K562 (cell line): Measurements from ENCODE around the gene LMNA. TPM values are rescaled to one million over a fixed set of nuclear protein-coding genes. Genes with fewer than 3 reads are reported as not detected.

Experiments used
- CBX5 ChIP-seq: IDR thresholded peaks from 2 replicates; pipeline ENCODE4 v1.6.1; 2014; ENCODE audit warnings: low read depth, borderline replicate concordance
- FOSL1 ChIP-seq: fragments of 200-800 bp; sonication (Bioruptor generic); conservative IDR thresholded peaks from 2 replicates; pipeline ENCODE4 v1.6.1; 2016; ENCODE audit warnings: missing genetic modification characterization, missing compliant biosample characterization
- FOXP4 ChIP-seq: sonication (generic); formaldehyde crosslinking; IDR thresholded peaks from 2 replicates; pipeline ENCODE4 v1.8.0; 2022; ENCODE audit warnings: mild to moderate bottlenecking, missing genetic modification reagents, borderline replicate concordance
- GABPA ChIP-seq: fragments of 200-800 bp; sonication (Bioruptor generic); conservative IDR thresholded peaks from 2 replicates; pipeline ENCODE4 v1.6.1; 2016; ENCODE audit warnings: low read depth, missing genetic modification characterization, missing compliant biosample characterization
- KLF10 ChIP-seq: fragments of 250-450 bp; sonication (Bioruptor Pico); IDR thresholded peaks from 2 replicates; pipeline ENCODE4 v1.6.1; 2021; ENCODE audit warnings: matching md5 sums
- MEF2D ChIP-seq: conservative IDR thresholded peaks from 2 replicates; pipeline ENCODE4 v1.6.1; 2016; ENCODE audit warnings: low read depth, missing genetic modification characterization, missing compliant biosample characterization
- MTF1 ChIP-seq: fragments of 250-450 bp; sonication (Bioruptor Pico); IDR thresholded peaks from 2 replicates; pipeline ENCODE4 v1.9.0; 2021; ENCODE audit warnings: moderate library complexity, mild to moderate bottlenecking, inconsistent platforms, borderline replicate concordance
- NBN ChIP-seq: fragments of 450-650 bp; IDR thresholded peaks from 2 replicates; pipeline ENCODE4 v1.6.1; 2016; ENCODE audit warnings: low read depth, mild to moderate bottlenecking
- NFE2 ChIP-seq: IDR thresholded peaks from 2 replicates; pipeline ENCODE4 v1.6.1; 2014; ENCODE audit warnings: antibody characterized with exemption, low read depth
- NFXL1 ChIP-seq: fragments of 450-650 bp; formaldehyde crosslinking; IDR thresholded peaks from 2 replicates; pipeline ENCODE4 v1.4.0; 2021; ENCODE audit warnings: mild to moderate bottlenecking
- POLR2AphosphoS2 ChIP-seq: IDR thresholded peaks from 2 replicates; pipeline ENCODE4 v1.6.1; 2012; ENCODE audit warnings: low read length, improper control_type of control experiment
- PPARD ChIP-seq: fragments of 250-450 bp; sonication (Bioruptor Pico); IDR thresholded peaks from 2 replicates; pipeline ENCODE4 v1.8.0; 2022; ENCODE audit warnings: inconsistent platforms, mild to moderate bottlenecking, moderate library complexity
- PRMT5 ChIP-seq: sonication (generic); formaldehyde crosslinking; IDR thresholded peaks from 2 replicates; pipeline ENCODE4 v1.5.0; 2020; ENCODE audit warnings: missing genetic modification reagents
- RCOR1 ChIP-seq, 2 experiments: IDR thresholded peaks; 2 replicates each; pipeline ENCODE4 v1.6.1; 2012; ENCODE audit warnings: low read depth in 2 of 2, low read length in 2 of 2, borderline replicate concordance in 1 of 2, improper control_type of control experiment in 1 of 2
- SP1 ChIP-seq: sonication (generic); formaldehyde crosslinking; IDR thresholded peaks from 2 replicates; pipeline ENCODE4 v1.8.1; 2022; ENCODE audit warnings: mild to moderate bottlenecking, missing genetic modification reagents
- SRSF7 ChIP-seq: fragments of 200-400 bp; formaldehyde crosslinking; optimal IDR thresholded peaks from 2 replicates; pipeline ENCODE3; 2017; ENCODE audit warnings: mild to moderate bottlenecking, low read depth, low read length
- TBL1XR1 ChIP-seq, 2 experiments: IDR thresholded peaks; 2 replicates each; pipeline ENCODE4 v1.6.1; 2012; ENCODE audit warnings: improper control_type of control experiment in 2 of 2, low read length in 2 of 2, mild to moderate bottlenecking in 1 of 2
- TEAD1 ChIP-seq, 2 experiments: fragments of 450-650 bp in 1 of 2; sonication (generic) in 1 of 2; formaldehyde crosslinking; IDR thresholded peaks; 2 replicates each; pipeline versions ENCODE4 v1.4.0 to v1.8.0; 2020 to 2022; ENCODE audit warnings: mild to moderate bottlenecking in 2 of 2, missing genetic modification reagents in 1 of 2
- VEZF1 ChIP-seq: fragments of 200-800 bp; sonication (Bioruptor generic); IDR thresholded peaks from 2 replicates; pipeline ENCODE4 v1.6.1; 2017; ENCODE audit warnings: missing genetic modification characterization, missing compliant biosample characterization
- YY1 ChIP-seq, 3 experiments: IDR thresholded peaks; 2 replicates each; pipeline ENCODE4 v1.6.1; 2011; ENCODE audit warnings: low read length in 2 of 3, mild to moderate bottlenecking in 2 of 3, moderate library complexity in 2 of 3, borderline replicate concordance in 1 of 3, control low read depth in 1 of 3, low read depth in 1 of 3; ENCODE audit not compliant: insufficient read depth in 3 of 3, insufficient replicate concordance in 2 of 3, control insufficient read depth in 1 of 3, insufficient read length in 1 of 3; ENCODE audit errors: extremely low read depth in 1 of 3
- ZFX ChIP-seq: sonication (generic); formaldehyde crosslinking; IDR thresholded peaks from 2 replicates; pipeline ENCODE4 v1.8.0; 2022; ENCODE audit warnings: mild to moderate bottlenecking, missing genetic modification reagents, moderate library complexity
- ZKSCAN8 ChIP-seq: fragments of 200-800 bp; sonication (Bioruptor generic); IDR thresholded peaks from 2 replicates; pipeline ENCODE4 v1.6.1; 2016; ENCODE audit warnings: missing genetic modification characterization, missing compliant biosample characterization
- ZNF3 ChIP-seq: fragments of 250-450 bp; sonication (Bioruptor Pico); IDR thresholded peaks from 2 replicates; pipeline ENCODE4 v1.5.0; 2021; ENCODE audit warnings: mild to moderate bottlenecking, moderate library complexity
- ZNF717 ChIP-seq: fragments of 250-450 bp; sonication (Bioruptor Pico); IDR thresholded peaks from 2 replicates; pipeline ENCODE4 v1.5.0; 2021
- ZNF79 ChIP-seq: fragments of 250-450 bp; sonication (Bioruptor Pico); IDR thresholded peaks from 2 replicates; pipeline ENCODE4 v1.4.0; 2020; ENCODE audit warnings: low read depth, mild to moderate bottlenecking, moderate library complexity
- polyA plus RNA-seq, 8 experiments: library from polyadenylated mRNA; depleted of rRNA in 4 of 8; stranded (reverse) in 5 of 8; unstranded in 3 of 8; fragments of >200 nt; fragmentation: Nextera tagmentation in 2 of 8; fragmentation: Illumina TruSeq in 1 of 8; extraction: Ambion mirVana in 2 of 8; extraction: Trizol in 1 of 8; gene quantifications; 2 replicates each; pipeline versions ENCODE4 v1.2.1 to v1.2.3, GENCODE V29; 2011 to 2014; ENCODE audit warnings: inconsistent platforms in 1 of 8, missing spikeins in 1 of 8
- total RNA-seq, 7 experiments: library from RNA; depleted of rRNA in 6 of 7; stranded (reverse); fragments of >200 nt in 6 of 7; fragmentation: Illumina TruSeq in 2 of 7; extraction: Trizol in 2 of 7; gene quantifications; 2 replicates each; pipeline versions ENCODE4 v1.2.1 to v1.2.3, GENCODE V29; 2011 to 2021; ENCODE audit warnings: low replicate concordance in 1 of 7

LMNA gene
- total and polyA plus RNA-seq, 9 of the 15 experiments (the other 6 are each of a cell fraction or from before 2014, with no cell fraction given): 1.00 to 347 (median 88.2) TPM

- TF ChIP-seq TBL1XR1 (IDR thresholded peaks at IDR 0.05; ENCODE audit: low read length in 2 of 2) (no peak), NBN (no peak), POLR2AphosphoS2 (no peak), VEZF1 (peak; percentile 76), TEAD1 (CRISPR knock-in tag; IDR thresholded peaks at IDR 0.05) (peak in 1 of 2 experiments; percentile 44; a peak in 1 of 4 replicates), ZNF79 (CRISPR knock-in tag) (no peak), KLF10 (CRISPR knock-in tag) (no peak), ZFX (peak; percentile 50), SRSF7 (no peak), ZNF717 (CRISPR knock-in tag) (no peak), RCOR1 (IDR thresholded peaks at IDR 0.05; ENCODE audit: borderline replicate concordance in 1 of 2, low read depth in 2 of 2, low read length in 2 of 2) (peak in 1 of 2 experiments; percentile 60; a peak in 1 of 4 replicates), NFE2 (peak; percentile 62), FOSL1 (peak; percentile 89), MTF1 (CRISPR knock-in tag) (no peak), NFXL1 (no peak), PPARD (CRISPR knock-in tag) (no peak), CBX5 (0 out of 2 replicates have a peak, but pooled peaks have one; percentile 7), PRMT5 (CRISPR knock-in tag) (no peak), GABPA (tag) (no peak), ZNF3 (CRISPR knock-in tag) (no peak), MEF2D (tag) (0 out of 2 replicates have a peak, but pooled peaks have one; percentile 50), FOXP4 (CRISPR knock-in tag) (0 out of 2 replicates have a peak, but pooled peaks have one; percentile 79), YY1 (IDR thresholded peaks at IDR 0.05; ENCODE audit: borderline replicate concordance in 1 of 3, control insufficient read depth in 1 of 3, extremely low read depth in 1 of 3, insufficient read depth in 3 of 3, insufficient read length in 1 of 3, insufficient replicate concordance in 2 of 3, low read depth in 1 of 3, low read length in 2 of 3) (peak in 1 of 3 experiments; percentile 1), SP1 (0 out of 2 replicates have a peak, but pooled peaks have one; percentile 13), ZKSCAN8 (CRISPR knock-in tag) (no peak)
Measured at GRCh38 chr1:156126630-156127534, 12.4 kb downstream of the LMNA start (continued).
